K562 (cell line): ENCODE data around the gene CARMIL1.

Experiments
- ATF7 ChIP-seq: fragments of 450-650 bp; IDR thresholded peaks from 2 replicates; pipeline ENCODE4 v1.7.1; 2014; ENCODE audit warnings: mild to moderate bottlenecking, moderate library complexity
- EZH2 ChIP-seq: IDR thresholded peaks from 2 replicates; pipeline ENCODE4 v1.6.1; 2012; ENCODE audit warnings: low read depth, mild to moderate bottlenecking, inconsistent platforms, low read length, borderline replicate concordance
- MAZ ChIP-seq, 2 experiments: fragments of 450-650 bp in 1 of 2; sonication (generic) in 1 of 2; formaldehyde crosslinking; IDR thresholded peaks in 1 of 2; conservative IDR thresholded peaks in 1 of 2; 2 replicates each; pipeline versions ENCODE4 v1.4.0 to v1.5.0; 2020; ENCODE audit warnings: mild to moderate bottlenecking in 1 of 2, missing genetic modification reagents in 1 of 2
- ZNF589 ChIP-seq: fragments of 200-800 bp; sonication (Bioruptor generic); IDR thresholded peaks from 2 replicates; pipeline ENCODE4 v1.6.1; 2016; ENCODE audit warnings: low read depth, missing genetic modification characterization, missing compliant biosample characterization
- TF ChIP-seq, protein P1 (sequence below): sonication (generic); formaldehyde crosslinking; IDR thresholded peaks from 2 replicates; pipeline ENCODE4 v1.8.0; 2022; ENCODE audit warnings: mild to moderate bottlenecking, missing genetic modification reagents, borderline replicate concordance

- TF ChIP-seq ATF7 (no peak), EZH2 (no peak), MAZ (CRISPR knock-in tag; conservative IDR thresholded peaks at IDR 0.05 in 1 of 2, IDR thresholded peaks at IDR 0.05 in 1 of 2) (no peak), ZNF589 (CRISPR knock-in tag) (no peak)
- TF ChIP-seq, protein P1, sequence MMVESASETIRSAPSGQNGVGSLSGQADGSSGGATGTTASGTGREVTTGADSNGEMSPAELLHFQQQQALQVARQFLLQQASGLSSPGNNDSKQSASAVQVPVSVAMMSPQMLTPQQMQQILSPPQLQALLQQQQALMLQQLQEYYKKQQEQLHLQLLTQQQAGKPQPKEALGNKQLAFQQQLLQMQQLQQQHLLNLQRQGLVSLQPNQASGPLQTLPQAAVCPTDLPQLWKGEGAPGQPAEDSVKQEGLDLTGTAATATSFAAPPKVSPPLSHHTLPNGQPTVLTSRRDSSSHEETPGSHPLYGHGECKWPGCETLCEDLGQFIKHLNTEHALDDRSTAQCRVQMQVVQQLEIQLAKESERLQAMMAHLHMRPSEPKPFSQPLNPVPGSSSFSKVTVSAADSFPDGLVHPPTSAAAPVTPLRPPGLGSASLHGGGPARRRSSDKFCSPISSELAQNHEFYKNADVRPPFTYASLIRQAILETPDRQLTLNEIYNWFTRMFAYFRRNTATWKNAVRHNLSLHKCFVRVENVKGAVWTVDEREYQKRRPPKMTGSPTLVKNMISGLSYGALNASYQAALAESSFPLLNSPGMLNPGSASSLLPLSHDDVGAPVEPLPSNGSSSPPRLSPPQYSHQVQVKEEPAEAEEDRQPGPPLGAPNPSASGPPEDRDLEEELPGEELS, result no peak
Measured at GRCh38 chr6:25473447-25473846, 194.3 kb downstream of the CARMIL1 start.
